Forelimb muscle (tissue), 1 donor: Measurements from ENCODE around the gene MAML2. TPM values are rescaled to one million over a fixed set of nuclear protein-coding genes. Genes with fewer than 3 reads are reported as not detected.

Experiments used
- DNase-seq: peaks from one replicate; pipeline ENCODE4 v3.0.0-alpha.2; 2013; ENCODE audit warnings: low read depth
- polyA plus RNA-seq: library from polyadenylated mRNA; unstranded; fragments of 120-200 nt; gene quantifications from one replicate; pipeline ENCODE4 v1.2.1, GENCODE V29; 2013; ENCODE audit not compliant: insufficient read length

The MAML2 gene
- polyA plus RNA-seq, 1 donor = 4.4 TPM

DNA sequence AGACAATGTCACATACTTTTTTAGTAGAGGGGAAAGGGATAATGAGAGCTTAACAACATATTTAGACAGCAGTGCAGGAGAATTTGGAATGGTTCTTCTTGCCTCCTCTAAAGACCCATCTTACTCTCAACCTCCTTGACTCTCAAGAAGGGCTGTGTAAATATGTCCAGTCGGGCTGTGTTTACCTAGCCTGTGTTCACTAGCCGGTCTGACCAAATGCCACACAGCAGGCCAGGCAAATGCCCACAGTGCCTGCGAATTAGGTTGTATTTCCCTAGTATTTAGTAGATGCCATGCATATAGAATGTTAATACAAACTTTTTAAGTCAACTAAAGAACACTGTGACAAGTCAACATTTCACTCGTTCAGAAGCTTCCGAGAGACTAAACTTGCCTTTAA lies 367.7 kb downstream of the MAML2 start:
- DNase-seq = no peak

DNA sequence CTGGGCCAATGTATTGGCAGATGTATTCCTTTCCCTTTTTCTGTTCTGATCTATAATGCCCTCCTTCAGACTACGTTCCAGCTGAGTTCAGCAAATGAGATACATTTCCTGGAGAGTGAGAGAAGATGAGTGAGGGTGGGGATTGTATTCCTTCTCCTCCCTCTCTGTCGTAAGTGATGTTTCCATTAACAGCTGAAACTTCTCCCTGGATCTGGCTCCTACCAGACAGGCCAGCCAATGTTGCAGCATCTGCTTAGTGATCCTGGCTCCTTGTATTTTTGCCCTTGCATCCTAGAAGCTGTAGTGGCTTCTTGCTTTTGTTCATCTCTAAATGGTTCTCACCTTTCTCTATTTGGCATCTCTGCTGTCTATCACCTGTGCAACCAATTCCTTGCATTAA lies 370.9 kb downstream of the MAML2 start:
- peak; percentile 5 for DNase-seq

DNA sequence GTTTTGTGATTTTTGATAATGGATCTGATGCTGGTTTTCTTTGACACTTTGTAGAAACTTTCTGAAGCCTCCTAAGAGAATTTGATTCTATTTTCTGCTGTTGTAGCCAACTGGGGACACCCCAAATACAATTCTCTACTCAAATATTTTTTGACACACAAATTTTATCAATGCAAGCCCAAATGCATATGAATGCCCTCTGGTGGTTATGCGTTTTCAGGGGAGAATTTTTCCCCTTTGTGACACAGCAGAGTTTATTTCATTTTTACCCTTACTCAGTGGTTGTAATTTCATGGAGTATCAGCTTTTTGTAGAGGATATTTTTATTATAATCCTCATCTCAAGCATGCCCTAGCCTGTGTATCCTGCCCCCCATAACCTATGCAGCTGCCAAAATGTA lies 374.4 kb downstream of the MAML2 start:
- no peak for DNase-seq

DNA sequence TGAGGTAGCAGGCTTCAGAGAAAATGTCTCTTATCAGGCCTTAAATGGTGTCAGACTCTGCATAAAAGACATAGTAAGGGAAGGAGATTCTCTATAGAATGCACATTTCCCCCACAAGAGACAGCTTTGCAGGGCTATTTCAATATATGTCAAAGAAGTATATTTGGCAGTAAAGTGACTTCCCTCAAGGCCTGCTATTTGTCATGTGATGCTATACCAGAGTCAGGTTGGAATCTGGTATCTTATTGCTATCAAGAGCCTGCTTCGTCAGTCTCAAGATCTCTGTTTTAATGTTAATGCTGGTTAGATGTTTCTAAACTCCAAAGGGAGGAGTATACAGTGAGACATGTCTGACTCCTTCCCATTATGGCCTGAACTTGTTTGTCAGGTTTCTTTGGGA lies 378.7 kb downstream of the MAML2 start:
- no peak for DNase-seq

DNA sequence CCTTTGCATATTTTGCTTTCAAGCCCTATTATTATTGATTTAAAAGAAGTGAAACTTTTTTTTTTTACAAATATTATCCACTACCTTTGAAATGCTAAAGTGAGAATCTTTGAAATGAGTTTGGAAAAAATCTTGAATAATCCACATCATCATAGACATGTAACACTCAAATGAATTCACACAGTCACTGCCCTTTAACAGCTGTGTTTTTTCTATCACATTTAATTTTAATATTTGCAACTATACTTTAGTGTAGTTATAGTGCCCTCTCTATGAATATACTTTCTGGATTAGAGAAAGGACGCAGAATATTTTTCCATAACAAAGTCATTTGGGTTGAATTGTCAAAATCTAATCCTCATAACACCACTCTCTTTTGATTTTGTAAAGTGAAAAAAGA lies 381.2 kb downstream of the MAML2 start:
- DNase-seq = no peak

DNA sequence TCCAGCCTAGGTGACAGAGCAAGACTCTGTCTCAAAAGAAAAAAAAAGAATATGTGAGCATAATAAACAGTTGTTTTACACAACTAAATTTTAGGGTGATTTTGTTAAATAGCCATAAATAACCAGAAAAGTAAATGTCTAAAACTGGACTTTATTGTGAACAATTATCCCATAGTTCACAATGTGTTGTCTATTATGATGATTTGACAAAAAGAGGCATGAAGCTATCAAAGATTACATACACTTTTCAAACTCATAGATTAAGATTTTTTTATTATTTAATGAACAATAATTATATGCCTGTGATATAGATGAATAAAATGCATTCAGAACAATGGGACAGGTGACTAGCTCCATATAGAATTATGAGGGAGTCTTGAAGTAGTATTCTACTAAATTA lies 392.1 kb downstream of the MAML2 start:
- no peak for DNase-seq

DNA sequence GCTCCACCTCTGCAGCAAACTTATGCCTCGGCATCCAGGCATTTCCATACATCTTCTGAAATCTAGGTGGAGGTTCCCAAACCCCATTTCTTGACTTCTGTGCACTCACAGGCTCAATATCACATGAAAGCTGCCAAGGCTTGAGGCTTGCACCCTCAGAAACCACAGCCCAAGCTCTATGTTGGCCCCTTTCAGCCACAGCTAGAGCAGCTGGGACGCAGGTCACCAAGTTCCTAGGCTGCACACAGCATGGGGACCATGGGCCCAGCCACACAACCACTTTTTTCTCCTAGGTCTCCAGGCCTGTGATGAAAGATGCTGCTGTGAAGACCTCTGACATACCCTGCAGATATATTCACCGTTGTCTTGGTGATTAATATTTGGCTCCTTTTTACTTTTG lies 394.4 kb downstream of the MAML2 start:
- no peak for DNase-seq

DNA sequence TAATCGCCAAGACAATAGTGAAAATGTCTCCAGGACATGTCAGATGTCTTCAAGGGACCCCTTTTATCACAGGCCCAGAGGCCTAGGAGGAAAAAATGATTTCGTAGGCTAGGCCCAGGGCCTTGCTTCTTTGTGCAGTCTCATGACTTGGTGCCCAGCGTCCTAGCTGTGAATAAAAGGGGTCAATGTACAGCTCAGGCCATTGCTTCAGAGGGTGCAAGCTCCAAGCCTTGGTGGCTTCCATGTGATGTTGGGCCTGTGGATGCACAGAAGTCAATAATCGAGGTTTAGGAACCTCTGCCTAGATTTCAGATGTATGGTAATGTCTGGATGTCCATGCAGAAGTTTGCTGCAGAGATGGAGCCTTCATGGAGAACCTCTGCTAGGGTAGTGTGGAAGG lies 398.4 kb downstream of the MAML2 start:
- no peak for DNase-seq

DNA sequence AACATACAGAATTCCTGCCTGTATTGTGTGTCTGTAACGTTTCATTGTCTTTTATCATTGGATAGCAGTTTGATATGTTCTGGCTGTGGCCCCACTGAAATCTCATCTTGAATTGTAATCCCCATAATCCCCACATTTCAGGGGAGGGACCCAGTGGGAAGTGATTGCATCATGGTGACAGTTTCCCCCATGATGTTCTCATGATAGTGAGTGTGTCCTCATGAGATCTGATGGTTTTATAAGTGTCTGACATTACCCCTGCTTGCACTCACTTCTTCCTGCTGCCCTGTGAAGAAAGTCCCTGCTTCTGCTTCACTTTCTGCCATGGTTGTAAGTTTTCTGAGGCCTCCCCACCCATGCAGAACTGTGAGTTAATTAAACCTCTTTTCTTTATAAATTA lies 399.4 kb downstream of the MAML2 start:
- DNase-seq = no peak

DNA sequence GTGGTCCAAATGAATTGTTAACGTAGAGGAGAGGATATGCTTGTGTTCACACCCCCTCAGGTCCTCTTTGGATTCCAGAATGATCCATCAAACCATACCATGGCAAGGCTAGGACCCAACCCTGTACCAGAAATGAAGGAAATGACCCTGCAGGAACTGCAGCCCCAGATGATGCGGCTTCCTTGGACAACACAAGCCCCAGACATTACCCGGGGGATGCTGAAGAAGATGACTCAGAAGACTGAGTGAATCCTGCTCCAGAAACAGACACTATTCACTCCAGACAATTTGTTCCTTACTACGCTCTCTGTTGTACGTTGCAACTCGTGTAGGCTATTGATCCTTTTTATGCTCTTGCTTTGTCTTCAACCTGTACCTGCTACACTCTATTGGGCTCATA lies 403.9 kb downstream of the MAML2 start:
- DNase-seq = no peak

DNA sequence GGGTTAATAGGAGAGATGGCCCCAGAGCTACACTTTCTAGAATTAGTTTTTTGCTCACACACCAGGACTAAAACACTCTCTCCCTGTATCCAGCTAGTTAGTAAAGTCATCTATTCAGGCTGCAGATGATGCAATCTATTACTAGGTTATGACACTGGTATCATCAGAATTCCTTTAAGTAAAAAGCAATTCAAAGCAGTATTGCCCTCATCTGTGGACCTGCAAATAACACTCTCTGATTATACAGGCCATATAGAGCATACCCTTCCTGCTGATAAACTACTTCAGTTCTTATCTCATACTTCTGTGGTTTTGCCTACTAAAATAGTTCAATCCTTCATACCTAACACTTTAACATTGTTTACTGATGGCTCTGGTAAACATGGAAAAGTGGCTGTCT lies 405.6 kb downstream of the MAML2 start:
- no peak for DNase-seq

DNA sequence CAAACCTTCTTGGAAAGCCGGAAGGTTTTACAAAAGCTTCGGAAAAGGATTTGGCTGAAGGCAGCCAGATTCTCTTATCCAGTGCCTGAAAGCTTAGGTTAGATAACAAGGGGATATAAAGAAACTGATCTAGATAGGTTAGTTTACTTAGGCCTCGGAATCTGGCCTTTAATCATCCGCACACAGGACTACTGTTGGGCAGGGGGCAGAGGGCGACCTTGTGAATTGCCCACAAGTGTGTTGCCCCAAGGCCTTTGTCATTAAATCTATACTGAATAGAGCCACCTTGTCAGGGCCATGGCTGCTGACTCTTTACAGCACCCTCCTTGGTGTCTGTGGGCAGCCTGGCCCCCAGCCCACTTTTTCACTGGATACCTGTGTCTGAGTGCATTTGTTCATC lies 409.4 kb downstream of the MAML2 start:
- no peak for DNase-seq

DNA sequence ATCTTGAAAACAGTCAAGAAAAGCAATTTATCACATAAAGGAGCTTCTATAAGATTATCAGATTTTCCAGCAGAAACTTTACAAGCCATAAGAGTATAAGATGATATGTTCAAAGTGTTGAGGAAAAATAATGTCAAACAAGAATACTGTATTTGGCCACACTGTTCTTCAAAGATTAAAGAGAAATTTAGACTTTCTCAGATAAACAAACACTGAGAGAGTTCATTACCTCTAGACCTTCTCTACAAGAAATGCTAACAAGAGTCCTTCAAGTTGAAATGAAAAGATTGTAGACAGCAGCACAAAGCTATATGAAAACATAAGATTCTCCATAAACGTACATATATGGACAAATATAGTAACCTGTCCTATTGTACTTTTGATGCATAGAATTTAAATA lies 411.1 kb downstream of the MAML2 start:
- DNase-seq = no peak

DNA sequence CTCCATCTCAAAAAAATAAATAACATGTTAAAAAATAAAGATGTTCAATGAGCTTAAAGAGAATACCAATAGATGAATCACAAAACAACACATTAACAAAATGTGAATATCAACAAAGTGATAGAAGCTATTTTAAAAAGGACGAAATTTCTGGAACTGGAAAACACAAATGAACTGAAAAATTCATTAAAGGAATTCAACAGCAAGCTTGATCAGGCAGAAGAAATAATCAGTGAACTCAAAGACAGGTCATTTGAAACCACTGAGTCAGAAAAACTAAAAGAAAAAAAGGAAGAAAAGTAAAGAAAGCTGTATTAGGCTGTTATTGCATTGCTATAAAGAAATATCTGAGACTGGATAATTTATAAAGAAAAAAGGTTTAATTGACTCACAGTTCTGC lies 412.0 kb downstream of the MAML2 start:
- no peak for DNase-seq

DNA sequence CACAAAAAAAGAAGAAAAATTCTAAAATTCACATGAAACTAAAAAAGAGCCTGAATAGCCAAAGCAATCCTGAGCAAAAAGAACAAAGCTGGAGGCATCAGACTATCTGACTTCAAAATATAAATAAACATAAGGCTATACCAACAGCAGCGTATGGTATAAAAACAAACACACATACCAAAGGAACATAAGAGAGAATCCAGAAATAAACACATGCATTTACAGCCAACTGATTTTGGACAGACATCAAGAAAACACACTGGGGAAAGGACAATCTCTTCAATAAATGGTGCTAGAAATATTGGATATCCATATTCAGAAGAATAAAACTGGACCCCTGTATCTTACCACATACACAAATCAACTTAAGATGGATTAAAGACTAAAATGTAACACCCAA lies 416.3 kb downstream of the MAML2 start:
- no peak for DNase-seq

Other genes starting within 250 kb of the MAML2 start
- 30.5 TPM for gene CCDC82, start 46.7 kb upstream of the MAML2 start, polyA plus RNA-seq
- 10.6 TPM for gene JRKL, start 46.8 kb upstream of the MAML2 start, polyA plus RNA-seq